Kidney capillary endothelial cell (primary cell): ENCODE results near the gene IFI27L1.
"Not testable (repeated sequence)": the region's sequence is repeated elsewhere in the genome, so short reads cannot be mapped to it uniquely, and the experiment has no call there.

ENCODE experiments used
- DNase-seq: peaks from one replicate; pipeline ENCODE4 v3.0.0-alpha.2; 2018; ENCODE audit warnings: low spot score

Gene IFI27L1

GRCh38 chr14:94048691-94049624 lies 32.2 kb upstream of the IFI27L1 start:
- no peak for DNase-seq

GRCh38 chr14:94049625-94050023 lies 31.5 kb upstream of the IFI27L1 start:
- no peak for DNase-seq

GRCh38 chr14:94050231-94050880 lies 30.8 kb upstream of the IFI27L1 start:
- DNase-seq, result no peak

- DNase-seq, result no peak
Measured at GRCh38 chr14:94051115-94051514, 30.0 kb upstream of the IFI27L1 start.

DNA sequence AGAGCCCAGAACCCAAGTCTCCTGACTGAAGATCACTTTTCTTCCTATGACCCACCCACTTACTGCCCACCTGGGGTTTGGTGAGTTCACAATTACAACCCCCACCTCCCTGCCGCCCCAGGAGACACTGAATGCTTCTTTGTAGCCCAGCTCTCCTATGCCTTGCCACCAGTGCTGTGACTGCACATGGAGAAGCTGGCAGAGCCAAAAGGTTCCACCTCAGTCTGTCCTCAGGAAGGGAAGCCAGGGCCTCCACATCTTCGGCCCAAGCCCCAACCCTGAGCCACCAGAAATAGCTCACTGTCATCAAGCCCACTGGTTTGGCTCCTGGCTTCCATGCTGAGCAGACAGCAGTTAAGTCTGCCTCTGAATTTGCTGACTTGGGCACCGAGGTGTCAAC lies 29.3 kb upstream of the IFI27L1 start:
- no peak for DNase-seq

DNA sequence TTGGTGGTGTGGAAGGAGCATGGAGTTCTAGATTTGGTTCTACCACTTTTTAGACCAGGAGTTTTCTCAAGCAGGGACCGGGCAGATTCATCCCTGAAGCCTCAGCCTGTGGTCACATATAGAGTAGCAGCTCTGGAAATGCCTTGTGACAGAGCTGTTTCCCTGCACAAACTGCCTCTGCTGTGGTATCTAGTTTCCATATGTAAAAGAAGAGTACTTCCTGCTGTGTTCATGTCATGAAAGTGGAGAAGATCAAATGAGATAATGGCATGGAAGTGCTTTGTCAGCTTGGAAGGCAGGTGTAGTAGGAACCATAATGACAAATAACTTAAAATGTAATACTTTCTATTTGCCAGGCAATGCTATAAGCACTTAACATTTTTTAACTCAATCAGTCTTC lies 28.9 kb upstream of the IFI27L1 start:
- DNase-seq, result no peak

- DNase-seq, result no peak
Measured at GRCh38 chr14:94052662-94053061, 28.4 kb upstream of the IFI27L1 start.

- DNase-seq, result no peak
Measured at GRCh38 chr14:94054401-94054800, 26.7 kb upstream of the IFI27L1 start.

DNA sequence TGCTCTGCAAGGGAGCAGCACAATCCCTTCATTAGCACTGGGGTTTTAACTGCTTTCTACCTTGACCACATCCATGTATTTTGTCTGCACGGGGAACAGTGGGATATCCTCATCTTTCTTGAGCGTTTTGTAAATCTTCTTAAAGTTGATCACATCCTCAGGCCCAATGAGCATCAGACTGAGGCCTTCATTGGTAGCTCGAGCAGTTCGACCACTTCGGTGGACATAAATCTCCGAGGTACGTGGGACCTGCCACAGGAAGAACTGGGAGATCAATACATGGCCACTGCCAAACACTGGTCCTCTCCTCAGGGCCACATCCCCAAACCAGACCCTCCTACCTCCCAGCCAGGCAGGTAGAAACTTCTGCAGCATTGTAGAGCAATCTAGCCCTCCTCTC lies 26.2 kb upstream of the IFI27L1 start:
- no peak for DNase-seq

DNA sequence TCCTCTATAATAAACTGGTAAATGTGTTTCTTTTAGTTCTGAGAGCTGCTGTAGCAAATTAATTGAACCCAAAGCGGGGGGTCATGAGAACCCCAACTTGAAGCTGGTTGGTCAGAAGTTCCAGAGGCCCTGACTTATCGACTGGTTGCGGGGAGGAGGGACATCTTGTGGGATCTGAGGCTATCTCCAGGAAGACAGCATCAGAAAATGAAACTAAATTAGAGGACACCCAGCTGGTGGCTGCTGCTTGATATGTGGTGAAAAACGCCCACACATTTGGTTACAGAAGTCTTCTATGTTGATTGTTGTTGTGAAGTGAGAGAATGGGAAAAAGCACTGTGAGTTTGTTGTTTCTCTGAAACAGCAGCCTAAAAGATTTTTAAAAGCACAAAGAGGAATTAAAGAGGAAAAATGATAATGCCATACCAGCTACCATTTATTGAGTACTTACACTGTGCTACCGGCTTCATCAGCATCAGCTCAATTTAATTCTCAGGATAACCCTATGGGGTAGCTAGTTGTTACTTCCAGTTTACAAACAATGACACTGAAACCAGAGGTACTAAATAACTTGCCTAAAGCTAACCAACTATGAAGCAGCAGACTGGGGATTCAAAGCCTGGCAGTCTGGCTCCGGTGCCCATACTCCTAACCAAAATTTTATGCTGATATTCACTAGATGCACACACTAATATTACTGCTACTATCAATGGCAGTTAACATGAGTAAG lies 24.4 kb upstream of the IFI27L1 start:
- DNase-seq, result no peak

DNA sequence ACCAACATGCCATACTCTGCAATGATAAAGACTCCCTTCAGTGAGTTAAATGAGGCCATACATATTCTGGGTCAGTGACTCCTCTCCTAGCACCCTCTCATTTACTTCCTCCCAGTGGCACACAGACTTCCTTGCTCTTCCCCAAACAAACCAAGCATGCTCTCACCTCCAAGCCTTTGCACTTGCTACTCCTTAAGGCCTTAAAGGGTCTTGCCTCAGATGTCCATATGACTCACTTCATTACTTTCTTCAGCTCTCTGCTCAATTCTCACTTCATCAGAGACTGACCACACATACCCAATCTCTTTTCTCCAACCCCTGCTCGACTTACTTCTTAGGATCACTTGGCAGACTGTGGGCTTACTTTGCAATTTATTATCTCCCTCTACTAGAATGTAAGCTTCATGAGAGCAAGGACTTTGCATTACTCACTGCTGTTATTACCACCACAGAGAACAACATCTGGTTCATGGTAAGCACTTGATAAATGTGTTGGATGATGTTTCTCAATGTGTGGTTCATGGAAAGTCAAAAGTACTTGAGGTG lies 22.9 kb upstream of the IFI27L1 start:
- no peak for DNase-seq

GRCh38 chr14:94058674-94059138 lies 22.4 kb upstream of the IFI27L1 start:
- DNase-seq, result no peak

GRCh38 chr14:94059998-94060397 lies 21.1 kb upstream of the IFI27L1 start:
- DNase-seq, result no peak

- DNase-seq, result no peak
Measured at GRCh38 chr14:94062344-94062940, 18.7 kb upstream of the IFI27L1 start.

DNA sequence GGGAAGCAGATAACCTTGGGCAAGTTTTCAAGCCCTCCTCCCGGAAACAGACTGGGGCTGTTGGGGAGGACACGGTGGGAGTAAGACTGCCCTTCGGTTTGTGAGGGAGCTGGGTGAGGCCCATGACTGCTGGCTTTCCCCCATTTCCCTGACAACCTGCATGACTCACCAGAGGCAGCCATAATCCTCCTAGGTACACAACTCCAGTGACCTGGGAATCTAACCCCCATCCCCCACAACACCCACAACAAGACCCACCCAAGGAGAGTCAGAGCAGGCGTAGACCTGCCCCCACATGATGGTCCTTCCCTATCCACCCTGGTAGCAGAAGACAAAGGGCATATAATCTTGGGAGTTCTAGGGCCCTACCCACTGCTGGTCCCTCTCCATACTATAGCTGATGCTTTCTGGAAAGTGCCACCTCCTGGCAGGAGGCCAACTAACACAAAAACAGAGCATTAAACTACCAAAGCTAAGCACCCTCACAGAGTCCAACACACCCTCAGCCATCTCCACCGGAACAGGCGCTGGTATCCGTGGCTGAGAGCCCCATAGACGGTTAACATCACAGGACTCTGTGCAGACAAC lies 14.9 kb upstream of the IFI27L1 start:
- no peak for DNase-seq

DNA sequence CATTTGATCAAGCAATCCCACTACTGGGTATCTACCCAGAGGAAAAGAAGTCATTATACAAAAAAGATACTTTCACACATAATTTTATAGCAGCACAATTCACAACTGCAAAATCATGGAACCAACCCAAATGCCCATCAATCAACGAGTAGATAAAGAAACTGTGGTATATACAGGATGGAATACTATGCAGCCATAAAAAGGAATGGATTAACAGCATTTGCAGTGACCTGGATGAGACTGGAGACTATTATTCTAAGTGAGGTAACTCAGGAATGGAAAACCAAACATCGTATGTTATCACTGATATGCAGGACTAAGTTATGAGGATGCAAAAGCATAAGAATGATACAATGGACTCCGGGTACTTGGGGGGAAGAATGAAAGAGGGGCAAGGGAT lies 9.0 kb upstream of the IFI27L1 start:
- DNase-seq, result not testable (repeated sequence)

GRCh38 chr14:94074534-94074933 lies 6.6 kb upstream of the IFI27L1 start:
- DNase-seq, result no peak

- no peak for DNase-seq
Measured at GRCh38 chr14:94075008-94075407, 6.1 kb upstream of the IFI27L1 start.

DNA sequence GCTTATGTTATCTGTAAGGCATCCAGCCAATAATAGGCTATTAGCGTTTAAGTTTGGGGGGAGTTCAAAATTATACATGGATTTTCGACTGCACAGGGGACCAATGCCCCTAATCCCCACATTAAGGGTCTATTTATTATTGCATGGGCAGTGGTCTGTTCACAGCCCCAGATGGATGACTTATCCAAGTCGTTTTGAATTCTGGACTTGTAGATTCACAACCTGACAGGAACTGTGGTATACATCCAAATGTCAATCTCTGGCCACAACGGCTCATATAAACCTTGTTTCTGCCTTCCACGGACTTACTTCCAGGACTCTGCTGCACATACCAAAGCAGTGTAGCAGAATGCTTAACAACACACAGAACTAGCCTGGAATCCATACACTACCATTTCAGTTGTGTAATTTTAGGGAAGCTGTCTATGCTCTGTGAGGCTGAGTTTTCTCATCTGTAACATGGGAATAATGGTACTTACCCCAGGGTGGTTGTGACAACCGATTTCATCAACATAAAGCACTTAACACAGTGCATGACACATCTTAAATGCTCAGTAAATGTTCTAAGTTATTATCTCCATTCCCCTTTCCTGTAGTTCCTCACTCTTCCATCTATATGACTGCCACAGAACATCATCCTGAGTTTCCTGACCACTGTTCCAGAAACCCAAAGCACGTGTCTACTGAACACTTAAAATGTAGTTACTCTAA lies 3.8 kb upstream of the IFI27L1 start:
- DNase-seq, result no peak

GRCh38 chr14:94077823-94078222 lies 3.3 kb upstream of the IFI27L1 start:
- no peak for DNase-seq
